Cardiac muscle cell (in vitro differentiated cells and primary cell): ENCODE results near the gene SECTM1. TPM values are rescaled to one million over a fixed set of nuclear protein-coding genes. Genes with fewer than 3 reads are reported as not detected.

ENCODE experiments used
- DNase-seq, 2 donors: peaks; one replicate each; pipeline versions ENCODE4 v3.0.0 to v3.0.0-alpha.2; 2010 to 2017; ENCODE audit warnings: low read depth in 1 of 2, low spot score in 1 of 2
- H3K27ac ChIP-seq: fragments of 200-600 bp; sonication (generic); 2 replicates; pipeline ENCODE4 v1.5.1; 2016
- H3K27me3 ChIP-seq: fragments of 200-600 bp; sonication (generic); 2 replicates; pipeline ENCODE4 v1.6.0; 2016; ENCODE audit warnings: control low read depth
- H3K36me3 ChIP-seq: fragments of 200-600 bp; sonication (generic); 2 replicates; pipeline ENCODE4 v1.5.1; 2016; ENCODE audit warnings: control low read depth
- H3K4me1 ChIP-seq: fragments of 200-600 bp; sonication (generic); 2 replicates; pipeline ENCODE4 v1.8.1; 2017; ENCODE audit warnings: low read depth, mild to moderate bottlenecking, mixed run types
- H3K4me3 ChIP-seq: fragments of 200-600 bp; sonication (generic); 2 replicates; pipeline ENCODE4 v1.5.1; 2016; ENCODE audit warnings: mild to moderate bottlenecking
- H3K9me3 ChIP-seq: fragments of 200-600 bp; sonication (generic); 2 replicates; pipeline ENCODE4 v1.5.1; 2017; ENCODE audit warnings: low read depth, mild to moderate bottlenecking, control low read depth
- polyA plus RNA-seq: library from polyadenylated mRNA; unstranded; fragments of >200 nt; fragmentation: Nextera tagmentation; extraction: Ambion mirVana; gene quantifications from 2 replicates; pipeline ENCODE4 v1.2.1, GENCODE V29; 2016
- total RNA-seq: library from RNA; depleted of rRNA; stranded (reverse); fragments of >200 nt; gene quantifications from 2 replicates; pipeline ENCODE4 v1.2.3, GENCODE V29; 2016
- TF ChIP-seq, protein P1 (sequence below): IDR thresholded peaks from 2 replicates; pipeline ENCODE4 v1.5.1; 2012; ENCODE audit warnings: low read depth, mild to moderate bottlenecking, low read length

SECTM1 gene
- total and polyA plus RNA-seq, 2 experiments from 2014 or later = not detected

DNA sequence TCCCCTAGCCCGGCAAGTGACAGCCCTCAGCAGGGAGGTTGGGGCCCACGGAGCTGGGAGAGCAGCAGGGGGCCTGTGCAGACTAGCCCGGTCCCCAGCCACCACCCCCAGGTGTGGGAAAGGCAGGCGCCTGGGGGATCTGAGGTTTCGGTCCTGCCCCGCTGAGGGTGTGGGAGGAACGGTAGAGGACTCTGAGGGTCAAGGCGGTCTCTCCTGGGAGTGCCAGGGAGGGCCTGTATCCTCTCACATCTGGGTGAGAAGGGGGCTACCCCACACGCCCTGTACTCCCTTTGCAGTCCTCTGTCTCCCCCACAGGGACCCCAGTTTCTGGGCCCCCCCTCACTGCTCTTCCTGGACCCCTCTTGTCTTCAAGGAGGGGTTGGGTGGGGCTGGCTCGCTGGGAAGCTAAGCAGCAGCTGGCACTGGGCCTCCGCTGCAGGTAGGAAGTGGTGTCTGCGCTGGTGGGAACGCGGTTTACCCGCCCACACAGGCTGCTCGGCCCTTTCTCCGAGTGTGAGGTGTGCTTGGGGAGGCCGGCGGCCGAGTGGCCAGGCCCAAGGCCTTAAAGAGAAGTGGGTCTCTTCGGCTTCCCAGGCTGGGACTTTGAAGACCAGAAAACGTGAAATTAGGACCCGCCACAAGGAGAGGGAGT lies 31.5 kb downstream of the SECTM1 start:
- TF ChIP-seq, protein P1, sequence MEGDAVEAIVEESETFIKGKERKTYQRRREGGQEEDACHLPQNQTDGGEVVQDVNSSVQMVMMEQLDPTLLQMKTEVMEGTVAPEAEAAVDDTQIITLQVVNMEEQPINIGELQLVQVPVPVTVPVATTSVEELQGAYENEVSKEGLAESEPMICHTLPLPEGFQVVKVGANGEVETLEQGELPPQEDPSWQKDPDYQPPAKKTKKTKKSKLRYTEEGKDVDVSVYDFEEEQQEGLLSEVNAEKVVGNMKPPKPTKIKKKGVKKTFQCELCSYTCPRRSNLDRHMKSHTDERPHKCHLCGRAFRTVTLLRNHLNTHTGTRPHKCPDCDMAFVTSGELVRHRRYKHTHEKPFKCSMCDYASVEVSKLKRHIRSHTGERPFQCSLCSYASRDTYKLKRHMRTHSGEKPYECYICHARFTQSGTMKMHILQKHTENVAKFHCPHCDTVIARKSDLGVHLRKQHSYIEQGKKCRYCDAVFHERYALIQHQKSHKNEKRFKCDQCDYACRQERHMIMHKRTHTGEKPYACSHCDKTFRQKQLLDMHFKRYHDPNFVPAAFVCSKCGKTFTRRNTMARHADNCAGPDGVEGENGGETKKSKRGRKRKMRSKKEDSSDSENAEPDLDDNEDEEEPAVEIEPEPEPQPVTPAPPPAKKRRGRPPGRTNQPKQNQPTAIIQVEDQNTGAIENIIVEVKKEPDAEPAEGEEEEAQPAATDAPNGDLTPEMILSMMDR = no peak
- Histone ChIP-seq H3K9me3 (no peaks in the 10 kb centered on the region), H3K27me3 (peaks cover 12% of the 10 kb centered on the region), H3K4me3 (no peak overlapping the region), H3K4me1 (peaks cover 18% of the 10 kb centered on the region), H3K27ac (no peak overlapping the region), H3K36me3 (no peaks in the 10 kb centered on the region)
- no peak for DNase-seq

DNA sequence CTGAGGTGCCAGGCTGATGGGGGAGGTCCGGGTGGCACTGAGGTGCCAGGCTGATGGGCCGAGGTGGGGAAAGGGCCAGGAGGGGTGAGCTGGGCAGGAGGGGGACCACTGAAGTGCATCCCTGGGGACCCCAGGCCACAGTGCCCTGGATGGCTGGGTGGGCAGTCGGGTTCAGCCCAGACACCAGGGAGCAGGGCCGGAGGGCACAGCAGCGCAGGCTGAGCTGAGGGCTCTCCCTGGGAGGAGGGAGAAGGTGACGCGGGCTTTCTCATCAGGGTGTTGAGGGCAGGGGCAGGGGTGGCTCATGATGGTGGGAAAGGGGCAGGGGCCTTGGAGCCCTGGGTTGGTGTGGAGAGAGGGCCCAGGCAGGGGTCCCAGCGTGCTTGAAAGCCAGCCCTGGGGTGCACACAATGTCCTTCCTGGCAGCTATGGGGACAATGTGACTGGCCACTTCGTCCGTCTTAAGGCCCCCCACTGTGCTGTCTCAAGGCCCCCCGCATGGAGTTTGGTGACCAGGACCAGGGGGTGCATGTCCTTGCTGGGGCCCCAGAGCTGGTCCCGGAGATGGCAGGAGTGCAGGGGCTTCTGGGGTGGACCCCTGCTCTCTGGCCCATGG lies 32.2 kb downstream of the SECTM1 start:
- H3K9me3 ChIP-seq = no peaks in the 10 kb centered on the region
- no peak overlapping the region for H3K27ac ChIP-seq
- H3K4me3 ChIP-seq = no peak overlapping the region
- TF ChIP-seq, protein P1 = no peak
- no peaks in the 10 kb centered on the region for H3K36me3 ChIP-seq
- no peak for DNase-seq
- H3K4me1 ChIP-seq = peaks cover 18% of the 10 kb centered on the region
- H3K27me3 ChIP-seq = peaks cover 18% of the 10 kb centered on the region

DNA sequence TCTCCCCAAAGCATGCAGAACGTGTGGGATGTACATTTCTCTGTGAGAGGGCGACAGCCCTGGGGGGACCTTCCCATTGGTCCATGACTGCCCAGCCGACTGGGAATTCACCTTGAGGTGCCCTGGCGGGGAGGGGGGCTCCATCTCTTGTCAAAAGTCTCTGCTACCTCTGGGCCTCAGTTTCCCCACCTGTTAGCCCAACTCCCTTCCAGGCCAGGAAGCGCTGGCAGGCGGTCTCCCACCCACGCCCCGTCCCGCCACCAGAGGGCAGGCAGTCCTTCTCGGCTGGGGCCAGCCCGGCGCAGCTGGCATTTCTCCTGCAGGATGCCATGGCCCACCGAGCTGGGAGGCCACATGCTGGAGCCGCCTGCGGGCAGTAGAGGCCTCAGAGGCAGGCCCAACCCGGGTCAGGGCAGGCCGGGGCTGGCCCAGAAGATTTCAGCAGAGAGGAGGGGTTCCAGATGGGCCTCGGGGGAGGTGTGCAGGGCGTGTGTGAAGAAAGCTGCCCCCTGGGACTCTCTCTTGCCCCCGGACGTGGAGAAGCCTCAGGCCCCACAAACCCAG lies 32.8 kb downstream of the SECTM1 start:
- H3K27me3 ChIP-seq = peaks cover 20% of the 10 kb centered on the region
- no peaks in the 10 kb centered on the region for H3K36me3 ChIP-seq
- no peak overlapping the region for H3K4me3 ChIP-seq
- TF ChIP-seq, protein P1 = peak; percentile 81
- no peak overlapping the region for H3K27ac ChIP-seq
- DNase-seq = peak; percentile 69 to 76
- no peaks in the 10 kb centered on the region for H3K9me3 ChIP-seq
- peaks cover 18% of the 10 kb centered on the region for H3K4me1 ChIP-seq

DNA sequence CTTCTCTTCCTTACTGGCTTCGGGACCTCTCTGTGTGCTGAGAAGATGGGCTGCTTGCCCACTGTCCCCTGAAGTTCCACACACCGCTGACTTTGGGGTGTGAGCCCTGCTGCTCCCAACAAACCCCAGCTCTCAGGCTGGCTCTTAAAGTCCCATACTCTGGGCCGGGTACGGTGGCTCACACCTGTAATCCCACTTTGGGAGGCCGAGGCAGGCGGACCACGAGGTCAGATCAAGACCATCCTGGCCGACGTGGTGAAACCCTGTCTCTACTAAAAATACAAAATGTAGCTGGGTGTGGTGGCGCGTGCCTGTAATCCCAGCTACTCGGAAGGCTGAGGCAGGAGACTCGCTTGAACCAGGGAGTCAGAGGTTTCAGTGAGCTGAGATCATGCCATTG lies 33.3 kb downstream of the SECTM1 start:
- TF ChIP-seq, protein P1 = no peak
- Histone ChIP-seq H3K36me3 (no peaks in the 10 kb centered on the region), H3K27ac (no peak overlapping the region), H3K27me3 (peaks cover 20% of the 10 kb centered on the region), H3K4me3 (no peak overlapping the region), H3K4me1 (peaks cover 16% of the 10 kb centered on the region), H3K9me3 (no peaks in the 10 kb centered on the region)
- DNase-seq = no peak

DNA sequence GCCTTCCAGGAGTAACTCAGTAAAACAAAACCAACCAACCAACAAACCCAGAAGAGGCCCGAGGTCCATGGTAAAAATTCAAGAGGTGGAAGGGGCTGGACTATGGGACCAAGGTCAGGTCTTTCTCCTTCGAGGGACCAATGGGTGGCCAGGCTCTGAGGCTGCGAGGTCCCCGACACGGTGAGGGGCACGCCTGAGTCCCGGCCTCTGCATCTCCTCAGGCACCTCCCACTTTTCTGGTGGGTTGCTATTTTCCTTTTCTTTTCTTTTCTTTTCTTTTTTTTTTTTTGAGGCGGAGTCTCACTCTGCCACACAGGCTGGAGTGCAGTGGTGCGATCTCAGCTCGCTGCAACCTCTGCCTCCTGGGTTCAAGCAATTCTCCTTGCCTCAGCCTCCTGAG lies 34.1 kb downstream of the SECTM1 start:
- H3K27ac ChIP-seq = no peak overlapping the region
- H3K36me3 ChIP-seq = no peaks in the 10 kb centered on the region
- peaks cover 20% of the 10 kb centered on the region for H3K27me3 ChIP-seq
- H3K9me3 ChIP-seq = no peaks in the 10 kb centered on the region
- TF ChIP-seq, protein P1 = no peak
- peaks cover 8% of the 10 kb centered on the region for H3K4me1 ChIP-seq
- no peak for DNase-seq
- H3K4me3 ChIP-seq = no peak overlapping the region
